IMR-90 (cell line): Measurements from ENCODE around the gene FAM241A.
A peak's percentile ranks its signal among the peaks of the same experiment; 100 is the strongest.

Source experiments
- BHLHE40 ChIP-seq: fragments of 150-350 bp; IDR thresholded peaks from 2 replicates; pipeline ENCODE4 v1.6.1; 2016; ENCODE audit warnings: mild to moderate bottlenecking, low read depth, low read length
- CTCF ChIP-seq: conservative IDR thresholded peaks from 2 replicates; pipeline ENCODE4 v1.5.1; 2012; ENCODE audit warnings: mild to moderate bottlenecking, low read depth, low read length, improper control_type of control experiment
- FOS ChIP-seq: fragments of 150-350 bp; IDR thresholded peaks from 2 replicates; pipeline ENCODE4 v1.6.1; 2016; ENCODE audit warnings: low read depth, low read length
- MAFK ChIP-seq: IDR thresholded peaks from 2 replicates; pipeline ENCODE4 v1.6.1; 2012; ENCODE audit warnings: low read depth, low read length, improper control_type of control experiment
- MAZ ChIP-seq: IDR thresholded peaks from 2 replicates; pipeline ENCODE4 v1.6.1; 2012; ENCODE audit warnings: low read depth, mild to moderate bottlenecking, low read length, improper control_type of control experiment, moderate library complexity, borderline replicate concordance
- POLR2A ChIP-seq: IDR thresholded peaks from 2 replicates; pipeline ENCODE4 v1.6.1; 2012; ENCODE audit warnings: mild to moderate bottlenecking, low read depth, low read length
- RFX5 ChIP-seq: IDR thresholded peaks from 2 replicates; pipeline ENCODE4 v1.8.0; 2012; ENCODE audit warnings: low read depth, mild to moderate bottlenecking, low read length, moderate library complexity
- SMC3 ChIP-seq: fragments of 150-350 bp; IDR thresholded peaks from 2 replicates; pipeline ENCODE4 v1.6.1; 2016; ENCODE audit warnings: low read depth, mild to moderate bottlenecking, antibody characterized with exemption, low read length, moderate library complexity

GRCh38 chr4:112109360-112110058, 35.7 kb upstream of the FAM241A start:
- no peak for TF ChIP-seq CTCF
- TF ChIP-seq BHLHE40: no peak
- no peak for TF ChIP-seq MAZ
- TF ChIP-seq POLR2A: no peak
- no peak for TF ChIP-seq MAFK
- no peak for TF ChIP-seq RFX5
- peak; percentile 15; the same call in 1 of the 2 replicates for TF ChIP-seq FOS
- no peak for TF ChIP-seq SMC3
